Ovary (tissue), 3 donors: ENCODE data around the gene LARGE1.

Experiments
- EP300 ChIP-seq: sonication (generic); formaldehyde crosslinking; IDR thresholded peaks from one replicate; pipeline ENCODE4 v1.6.1; 2017; ENCODE audit warnings: antibody characterized with exemption
- POLR2A ChIP-seq: fragments of 450-650 bp; IDR thresholded peaks from one replicate; pipeline ENCODE4 v1.6.1; 2017; ENCODE audit warnings: antibody characterized with exemption, mild to moderate bottlenecking, moderate library complexity
- TF ChIP-seq, protein P1 (sequence below), 3 donors: fragments of 450-650 bp in 2 of 3; fragments of 200-600 bp in 1 of 3; IDR thresholded peaks; one replicate each; pipeline versions ENCODE4 v1.5.1 to v1.8.0; 2016 to 2022; ENCODE audit warnings: antibody characterized with exemption in 3 of 3, mild to moderate bottlenecking in 1 of 3
- donor health status: DM: no; HTN: no; CAD: no.

- TF ChIP-seq, protein P1, sequence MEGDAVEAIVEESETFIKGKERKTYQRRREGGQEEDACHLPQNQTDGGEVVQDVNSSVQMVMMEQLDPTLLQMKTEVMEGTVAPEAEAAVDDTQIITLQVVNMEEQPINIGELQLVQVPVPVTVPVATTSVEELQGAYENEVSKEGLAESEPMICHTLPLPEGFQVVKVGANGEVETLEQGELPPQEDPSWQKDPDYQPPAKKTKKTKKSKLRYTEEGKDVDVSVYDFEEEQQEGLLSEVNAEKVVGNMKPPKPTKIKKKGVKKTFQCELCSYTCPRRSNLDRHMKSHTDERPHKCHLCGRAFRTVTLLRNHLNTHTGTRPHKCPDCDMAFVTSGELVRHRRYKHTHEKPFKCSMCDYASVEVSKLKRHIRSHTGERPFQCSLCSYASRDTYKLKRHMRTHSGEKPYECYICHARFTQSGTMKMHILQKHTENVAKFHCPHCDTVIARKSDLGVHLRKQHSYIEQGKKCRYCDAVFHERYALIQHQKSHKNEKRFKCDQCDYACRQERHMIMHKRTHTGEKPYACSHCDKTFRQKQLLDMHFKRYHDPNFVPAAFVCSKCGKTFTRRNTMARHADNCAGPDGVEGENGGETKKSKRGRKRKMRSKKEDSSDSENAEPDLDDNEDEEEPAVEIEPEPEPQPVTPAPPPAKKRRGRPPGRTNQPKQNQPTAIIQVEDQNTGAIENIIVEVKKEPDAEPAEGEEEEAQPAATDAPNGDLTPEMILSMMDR (IDR thresholded peaks at IDR 0.05), result no peak
- TF ChIP-seq EP300 (no peak), POLR2A (no peak)
These were observed 46.6 kb downstream of the LARGE1 start for GRCh38 chr22:33873666-33874065.
